ENCODE measurements around the gene SOX11.

DNA sequence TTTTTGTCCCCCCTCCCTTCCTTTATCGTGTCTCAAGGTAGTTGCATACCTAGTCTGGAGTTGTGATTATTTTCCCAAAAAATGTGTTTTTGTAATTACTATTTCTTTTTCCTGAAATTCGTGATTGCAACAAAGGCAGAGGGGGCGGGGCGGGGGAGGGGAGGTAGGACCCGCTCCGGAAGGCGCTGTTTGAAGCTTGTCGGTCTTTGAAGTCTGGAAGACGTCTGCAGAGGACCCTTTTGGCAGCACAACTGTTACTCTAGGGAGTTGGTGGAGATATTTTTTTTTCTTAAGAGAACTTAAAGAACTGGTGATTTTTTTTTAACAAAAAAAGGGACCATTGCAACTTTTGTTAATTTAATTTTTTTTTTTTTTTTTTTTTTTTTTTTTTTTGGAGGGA is 2.1 kb downstream of the SOX11 start:
- TF ChIP-seq, protein P1, sequence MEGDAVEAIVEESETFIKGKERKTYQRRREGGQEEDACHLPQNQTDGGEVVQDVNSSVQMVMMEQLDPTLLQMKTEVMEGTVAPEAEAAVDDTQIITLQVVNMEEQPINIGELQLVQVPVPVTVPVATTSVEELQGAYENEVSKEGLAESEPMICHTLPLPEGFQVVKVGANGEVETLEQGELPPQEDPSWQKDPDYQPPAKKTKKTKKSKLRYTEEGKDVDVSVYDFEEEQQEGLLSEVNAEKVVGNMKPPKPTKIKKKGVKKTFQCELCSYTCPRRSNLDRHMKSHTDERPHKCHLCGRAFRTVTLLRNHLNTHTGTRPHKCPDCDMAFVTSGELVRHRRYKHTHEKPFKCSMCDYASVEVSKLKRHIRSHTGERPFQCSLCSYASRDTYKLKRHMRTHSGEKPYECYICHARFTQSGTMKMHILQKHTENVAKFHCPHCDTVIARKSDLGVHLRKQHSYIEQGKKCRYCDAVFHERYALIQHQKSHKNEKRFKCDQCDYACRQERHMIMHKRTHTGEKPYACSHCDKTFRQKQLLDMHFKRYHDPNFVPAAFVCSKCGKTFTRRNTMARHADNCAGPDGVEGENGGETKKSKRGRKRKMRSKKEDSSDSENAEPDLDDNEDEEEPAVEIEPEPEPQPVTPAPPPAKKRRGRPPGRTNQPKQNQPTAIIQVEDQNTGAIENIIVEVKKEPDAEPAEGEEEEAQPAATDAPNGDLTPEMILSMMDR (IDR thresholded peaks at IDR 0.05; ENCODE audit: poor library complexity), result no peak
- no peak for TF ChIP-seq EZH2phosphoT487 (IDR thresholded peaks at IDR 0.05; ENCODE audit: low read depth, severe bottlenecking, unreplicated experiment)
